Measurements from ENCODE around the gene AMZ1.

The AMZ1 gene

GRCh38 chr7:2759736-2760097, 71.7 kb downstream of the AMZ1 start:
- no peak for DNase-seq (ENCODE audit: low read depth)
- no peak overlapping the region for H3K4me3 ChIP-seq (ENCODE audit: low read depth, low read length)
- TF ChIP-seq CTCF (IDR thresholded peaks at IDR 0.05; ENCODE audit: control insufficient read depth, extremely low read depth, insufficient read depth) = no peak

GRCh38 chr7:2760098-2760889, 72.3 kb downstream of the AMZ1 start:
- peak; percentile 26 for DNase-seq (ENCODE audit: low read depth)
- TF ChIP-seq CTCF (IDR thresholded peaks at IDR 0.05; ENCODE audit: control insufficient read depth, extremely low read depth, insufficient read depth) = peak; percentile 60
- H3K4me3 ChIP-seq (ENCODE audit: low read depth, low read length) = no peak overlapping the region

- DNase-seq (ENCODE audit: low read depth) = no peak
- H3K4me3 ChIP-seq (ENCODE audit: low read depth, low read length) = no peak overlapping the region
- TF ChIP-seq CTCF (IDR thresholded peaks at IDR 0.05; ENCODE audit: control insufficient read depth, extremely low read depth, insufficient read depth) = no peak
Observed at GRCh38 chr7:2761131-2761624, 73.2 kb downstream of the AMZ1 start.

- H3K4me3 ChIP-seq (ENCODE audit: low read depth, low read length) = no peak overlapping the region
- no peak for DNase-seq (ENCODE audit: low read depth)
- no peak for TF ChIP-seq CTCF (IDR thresholded peaks at IDR 0.05; ENCODE audit: control insufficient read depth, extremely low read depth, insufficient read depth)
Observed at GRCh38 chr7:2761801-2762497, 73.9 kb downstream of the AMZ1 start.

- no peak overlapping the region for H3K4me3 ChIP-seq (ENCODE audit: low read depth, low read length)
- no peak for TF ChIP-seq CTCF (IDR thresholded peaks at IDR 0.05; ENCODE audit: control insufficient read depth, extremely low read depth, insufficient read depth)
- no peak for DNase-seq (ENCODE audit: low read depth)
Observed at GRCh38 chr7:2763597-2763996, 75.6 kb downstream of the AMZ1 start.

GRCh38 chr7:2764621-2765020, 76.6 kb downstream of the AMZ1 start:
- no peak for DNase-seq (ENCODE audit: low read depth)
- no peak overlapping the region for H3K4me3 ChIP-seq (ENCODE audit: low read depth, low read length)
- no peak for TF ChIP-seq CTCF (IDR thresholded peaks at IDR 0.05; ENCODE audit: control insufficient read depth, extremely low read depth, insufficient read depth)

Measured in LNCaP clone FGC (cell line).